ENCODE data around the gene LFNG. TPM values are rescaled to one million over a fixed set of nuclear protein-coding genes. Genes with fewer than 3 reads are reported as not detected.

Gene LFNG
- total RNA-seq, 2 experiments from 2014 or later = 96.7 to 99.8 TPM

DNA sequence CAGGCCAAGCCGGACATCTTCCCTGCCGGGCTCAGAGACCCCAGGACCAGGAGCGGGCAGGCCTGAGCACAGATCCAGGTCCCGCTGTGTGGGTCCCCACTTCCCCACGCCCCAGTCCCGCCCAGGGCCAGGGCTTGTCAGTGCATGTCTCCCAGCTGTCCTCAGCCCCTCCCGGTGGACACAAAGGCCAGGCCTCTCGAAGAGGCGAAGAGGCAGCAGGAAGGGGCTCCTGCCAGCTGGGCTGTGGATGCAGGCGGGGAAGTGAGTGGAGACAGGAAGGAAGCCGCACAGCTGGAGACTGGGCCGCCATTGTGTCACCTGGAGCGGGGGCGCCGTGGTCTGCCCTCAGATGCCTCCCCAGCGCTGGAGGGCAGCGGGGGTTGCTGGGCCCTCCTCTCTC is 48.2 kb upstream of the LFNG start:
- ATAC-seq (ENCODE audit: poor library complexity) (no peak), DNase-seq (no peak)
- H3K4me1 ChIP-seq (ENCODE audit: insufficient read depth, low read length) = peaks cover 7% of the 10 kb centered on the region
- intact Hi-C loops (cut with DNase I, micrococcal nuclease) = no loop called here
- ChIA-PET CTCF (no interaction called here), POLR2A (no interaction called here)
- H3K4me1 Mint-ChIP-seq (ENCODE audit: low read depth) = peaks cover 9% of the 10 kb centered on the region
- no peak overlapping the region for H3K27ac ChIP-seq (ENCODE audit: low read depth in 1 of 2, low read length in 2 of 2)
- H3K4me3 Mint-ChIP-seq = no peak overlapping the region
- H3K27me3 ChIP-seq (ENCODE audit: control insufficient read depth in 1 of 2, insufficient read depth in 2 of 2, low read length in 2 of 2) = no peaks in the 10 kb centered on the region
- H3K9me3 ChIP-seq (ENCODE audit: control insufficient read depth in 1 of 2, insufficient read depth in 1 of 2, low read length in 2 of 2) = no peaks in the 10 kb centered on the region
- no peaks in the 10 kb centered on the region for H3K36me3 Mint-ChIP-seq (ENCODE audit: low read depth)
- TF ChIP-seq, protein P1, sequence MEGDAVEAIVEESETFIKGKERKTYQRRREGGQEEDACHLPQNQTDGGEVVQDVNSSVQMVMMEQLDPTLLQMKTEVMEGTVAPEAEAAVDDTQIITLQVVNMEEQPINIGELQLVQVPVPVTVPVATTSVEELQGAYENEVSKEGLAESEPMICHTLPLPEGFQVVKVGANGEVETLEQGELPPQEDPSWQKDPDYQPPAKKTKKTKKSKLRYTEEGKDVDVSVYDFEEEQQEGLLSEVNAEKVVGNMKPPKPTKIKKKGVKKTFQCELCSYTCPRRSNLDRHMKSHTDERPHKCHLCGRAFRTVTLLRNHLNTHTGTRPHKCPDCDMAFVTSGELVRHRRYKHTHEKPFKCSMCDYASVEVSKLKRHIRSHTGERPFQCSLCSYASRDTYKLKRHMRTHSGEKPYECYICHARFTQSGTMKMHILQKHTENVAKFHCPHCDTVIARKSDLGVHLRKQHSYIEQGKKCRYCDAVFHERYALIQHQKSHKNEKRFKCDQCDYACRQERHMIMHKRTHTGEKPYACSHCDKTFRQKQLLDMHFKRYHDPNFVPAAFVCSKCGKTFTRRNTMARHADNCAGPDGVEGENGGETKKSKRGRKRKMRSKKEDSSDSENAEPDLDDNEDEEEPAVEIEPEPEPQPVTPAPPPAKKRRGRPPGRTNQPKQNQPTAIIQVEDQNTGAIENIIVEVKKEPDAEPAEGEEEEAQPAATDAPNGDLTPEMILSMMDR (IDR thresholded peaks at IDR 0.05) = no peak
- H3K9me3 Mint-ChIP-seq = no peaks in the 10 kb centered on the region
- H3K36me3 ChIP-seq (ENCODE audit: insufficient read depth, low read length) = no peaks in the 10 kb centered on the region
- H3K27ac Mint-ChIP-seq = no peak overlapping the region
- peaks cover 8% of the 10 kb centered on the region for H3K27me3 Mint-ChIP-seq
- no peak overlapping the region for H3K4me3 ChIP-seq (ENCODE audit: low read length)

DNA sequence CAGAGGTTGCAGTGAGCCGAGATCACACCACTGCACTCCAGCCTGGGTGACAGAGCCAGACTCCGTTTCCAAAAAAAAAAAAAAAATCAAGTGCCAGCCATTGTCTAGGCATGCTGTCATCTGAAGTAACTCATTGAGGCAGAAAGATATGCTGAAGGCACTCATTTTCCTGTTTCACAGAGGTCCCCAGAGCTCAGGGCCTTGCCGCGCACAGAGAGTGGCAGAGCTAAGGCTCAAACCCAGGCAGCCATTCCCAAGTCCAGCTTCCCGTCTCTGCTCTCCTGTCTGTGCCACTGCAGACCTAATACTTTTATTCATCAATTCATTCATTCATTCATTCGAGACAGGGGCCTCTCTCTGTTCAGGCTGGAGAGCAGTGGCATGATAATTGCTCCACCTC is 46.8 kb upstream of the LFNG start:
- H3K4me1 ChIP-seq (ENCODE audit: insufficient read depth, low read length) = peaks cover 15% of the 10 kb centered on the region
- DNase-seq (no peak), ATAC-seq (ENCODE audit: poor library complexity) (no peak)
- no peak overlapping the region for H3K27ac ChIP-seq (ENCODE audit: low read depth in 1 of 2, low read length in 2 of 2)
- H3K9me3 Mint-ChIP-seq = no peaks in the 10 kb centered on the region
- no peaks in the 10 kb centered on the region for H3K36me3 Mint-ChIP-seq (ENCODE audit: low read depth)
- H3K4me3 ChIP-seq (ENCODE audit: low read length) = no peak overlapping the region
- TF ChIP-seq, protein P1 (IDR thresholded peaks at IDR 0.05) = no peak
- H3K27ac Mint-ChIP-seq = no peak overlapping the region
- CTCF ChIA-PET = interaction anchor here (0.7 kb wide), 1 partner anchor 22 kb away, joined by 3 read pairs; no protein-coding TSS in a partner anchor
- H3K36me3 ChIP-seq (ENCODE audit: insufficient read depth, low read length) = no peaks in the 10 kb centered on the region
- H3K9me3 ChIP-seq (ENCODE audit: control insufficient read depth in 1 of 2, insufficient read depth in 1 of 2, low read length in 2 of 2) = no peaks in the 10 kb centered on the region
- peaks cover 8% of the 10 kb centered on the region for H3K27me3 Mint-ChIP-seq
- H3K27me3 ChIP-seq (ENCODE audit: control insufficient read depth in 1 of 2, insufficient read depth in 2 of 2, low read length in 2 of 2) = no peaks in the 10 kb centered on the region
- no peak overlapping the region for H3K4me3 Mint-ChIP-seq
- intact Hi-C loops (cut with DNase I, micrococcal nuclease) = no loop called here
- peaks cover 9% of the 10 kb centered on the region for H3K4me1 Mint-ChIP-seq (ENCODE audit: low read depth)
- POLR2A ChIA-PET = no interaction called here

DNA sequence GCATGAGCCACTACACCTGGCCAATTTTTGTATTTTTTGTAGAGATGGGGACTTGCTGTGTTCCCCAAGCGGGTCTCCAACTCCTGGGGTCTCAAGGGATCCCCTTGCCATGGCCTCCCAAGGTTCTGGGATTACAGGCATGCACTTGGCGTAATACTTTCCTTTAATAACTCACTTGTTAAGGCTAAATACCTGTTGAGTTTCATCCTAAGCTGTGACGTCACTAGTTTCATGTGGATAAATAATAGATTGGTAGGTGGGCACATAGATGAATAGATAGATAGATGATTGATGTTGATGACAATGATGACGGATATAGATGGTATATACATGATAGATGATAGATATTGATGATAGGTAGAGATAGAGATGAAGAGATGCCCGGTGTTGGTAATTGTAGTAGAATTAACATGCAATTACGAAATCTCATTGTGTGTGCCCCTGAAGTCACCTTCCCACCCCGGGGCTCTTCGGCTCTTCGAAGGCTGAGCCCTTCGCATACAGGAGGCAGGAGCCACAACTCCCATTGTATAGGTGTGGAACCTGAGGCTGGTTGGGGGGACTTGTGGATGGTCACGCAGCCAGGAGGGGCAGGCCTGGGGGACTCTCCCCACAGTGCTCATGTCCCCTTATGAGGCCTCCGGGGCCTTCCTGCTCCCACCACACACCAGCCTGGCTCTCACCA is 45.9 kb upstream of the LFNG start:
- Mint-ChIP-seq H3K4me3 (no peak overlapping the region), H3K4me1 (ENCODE audit: low read depth) (peaks cover 9% of the 10 kb centered on the region), H3K36me3 (ENCODE audit: low read depth) (no peaks in the 10 kb centered on the region), H3K9me3 (no peaks in the 10 kb centered on the region), H3K27ac (no peak overlapping the region), H3K27me3 (peaks cover 8% of the 10 kb centered on the region)
- Histone ChIP-seq H3K27ac (ENCODE audit: low read depth in 1 of 2, low read length in 2 of 2) (no peak overlapping the region), H3K27me3 (ENCODE audit: control insufficient read depth in 1 of 2, insufficient read depth in 2 of 2, low read length in 2 of 2) (no peaks in the 10 kb centered on the region), H3K36me3 (ENCODE audit: insufficient read depth, low read length) (no peaks in the 10 kb centered on the region), H3K4me3 (ENCODE audit: low read length) (no peak overlapping the region), H3K4me1 (ENCODE audit: insufficient read depth, low read length) (peaks cover 22% of the 10 kb centered on the region), H3K9me3 (ENCODE audit: control insufficient read depth in 1 of 2, insufficient read depth in 1 of 2, low read length in 2 of 2) (no peaks in the 10 kb centered on the region)
- intact Hi-C loops (cut with DNase I, micrococcal nuclease) = no loop called here
- no peak for DNase-seq
- ChIA-PET CTCF (no interaction called here), POLR2A (no interaction called here)
- TF ChIP-seq, protein P1 (IDR thresholded peaks at IDR 0.05) = no peak
- no peak for ATAC-seq (ENCODE audit: poor library complexity)
